Measurements from ENCODE around the gene GDPD4. TPM values are rescaled to one million over a fixed set of nuclear protein-coding genes. Genes with fewer than 3 reads are reported as not detected.

GDPD4 gene
- total RNA-seq, 1 experiment from 2014 or later, result not detected

GRCh38 chr11:77212314-77213007, 89.0 kb downstream of the GDPD4 start:
- Mint-ChIP-seq H3K4me3 (ENCODE audit: low read depth, unreplicated experiment) (no peak overlapping the region), H3K9me3 (ENCODE audit: low read depth, unreplicated experiment) (peaks cover 2% of the 10 kb centered on the region), H3K4me1 (ENCODE audit: low read depth, unreplicated experiment) (no peaks in the 10 kb centered on the region), H3K27ac (ENCODE audit: unreplicated experiment) (no peak overlapping the region), H3K36me3 (ENCODE audit: insufficient read depth, unreplicated experiment) (no peaks in the 10 kb centered on the region), H3K27me3 (ENCODE audit: unreplicated experiment) (no peaks in the 10 kb centered on the region)
- no peak for DNase-seq
- no peak for TF ChIP-seq CTCF (IDR thresholded peaks at IDR 0.05; ENCODE audit: unreplicated experiment)
- BruUV-seq (replicated peaks), result no TSS peak
- intact Hi-C loops (cut with micrococcal nuclease; ENCODE audit: unreplicated experiment), result no loop called here
- CTCF ChIA-PET, result no interaction called here

GRCh38 chr11:77211594-77212251, 89.8 kb downstream of the GDPD4 start:
- TF ChIP-seq CTCF (IDR thresholded peaks at IDR 0.05; ENCODE audit: unreplicated experiment), result no peak
- CTCF ChIA-PET, result no interaction called here
- H3K36me3 Mint-ChIP-seq (ENCODE audit: insufficient read depth, unreplicated experiment), result no peaks in the 10 kb centered on the region
- intact Hi-C loops (cut with micrococcal nuclease; ENCODE audit: unreplicated experiment), result no loop called here
- H3K9me3 Mint-ChIP-seq (ENCODE audit: low read depth, unreplicated experiment), result peaks cover 2% of the 10 kb centered on the region
- no peak for DNase-seq
- no peak overlapping the region for H3K27ac Mint-ChIP-seq (ENCODE audit: unreplicated experiment)
- H3K4me3 Mint-ChIP-seq (ENCODE audit: low read depth, unreplicated experiment), result no peak overlapping the region
- H3K27me3 Mint-ChIP-seq (ENCODE audit: unreplicated experiment), result no peaks in the 10 kb centered on the region
- H3K4me1 Mint-ChIP-seq (ENCODE audit: low read depth, unreplicated experiment), result no peaks in the 10 kb centered on the region
- BruUV-seq (replicated peaks), result no TSS peak

GRCh38 chr11:77211040-77211451, 90.4 kb downstream of the GDPD4 start:
- CTCF ChIA-PET, result no interaction called here

GRCh38 chr11:77209663-77210062, 91.8 kb downstream of the GDPD4 start:
- Mint-ChIP-seq H3K27me3 (ENCODE audit: unreplicated experiment) (no peaks in the 10 kb centered on the region), H3K36me3 (ENCODE audit: insufficient read depth, unreplicated experiment) (no peaks in the 10 kb centered on the region), H3K9me3 (ENCODE audit: low read depth, unreplicated experiment) (peaks cover 2% of the 10 kb centered on the region), H3K27ac (ENCODE audit: unreplicated experiment) (no peak overlapping the region), H3K4me3 (ENCODE audit: low read depth, unreplicated experiment) (no peak overlapping the region), H3K4me1 (ENCODE audit: low read depth, unreplicated experiment) (no peaks in the 10 kb centered on the region)
- CTCF ChIA-PET, result no interaction called here
- no peak for DNase-seq
- intact Hi-C loops (cut with micrococcal nuclease; ENCODE audit: unreplicated experiment), result no loop called here
- BruUV-seq (replicated peaks), result no TSS peak
- TF ChIP-seq CTCF (IDR thresholded peaks at IDR 0.05; ENCODE audit: unreplicated experiment), result no peak

More at GRCh38 chr11:77211040-77211451, 90.4 kb downstream of the GDPD4 start:
- BruUV-seq (replicated peaks), result no TSS peak
- H3K4me3 Mint-ChIP-seq (ENCODE audit: low read depth, unreplicated experiment), result no peak overlapping the region
- peaks cover 2% of the 10 kb centered on the region for H3K9me3 Mint-ChIP-seq (ENCODE audit: low read depth, unreplicated experiment)
- intact Hi-C loops (cut with micrococcal nuclease; ENCODE audit: unreplicated experiment), result no loop called here
- no peak for TF ChIP-seq CTCF (IDR thresholded peaks at IDR 0.05; ENCODE audit: unreplicated experiment)
- no peaks in the 10 kb centered on the region for H3K27me3 Mint-ChIP-seq (ENCODE audit: unreplicated experiment)
- no peak for DNase-seq
- no peaks in the 10 kb centered on the region for H3K4me1 Mint-ChIP-seq (ENCODE audit: low read depth, unreplicated experiment)
- no peaks in the 10 kb centered on the region for H3K36me3 Mint-ChIP-seq (ENCODE audit: insufficient read depth, unreplicated experiment)
- H3K27ac Mint-ChIP-seq (ENCODE audit: unreplicated experiment), result no peak overlapping the region
